ENCODE results near the gene PRRG2.
A peak's percentile ranks its signal among the peaks of the same experiment; 100 is the strongest.
"Not testable (repeated sequence)": the region's sequence is repeated elsewhere in the genome, so short reads cannot be mapped to it uniquely, and the experiment has no call there.

Gene PRRG2

GRCh38 chr19:49624967-49625910 lies 44.1 kb downstream of the PRRG2 start:
- TF ChIP-seq GATA1 (IDR thresholded peaks at IDR 0.05; ENCODE audit: low read depth, low read length) (no peak), POLR2A (IDR thresholded peaks at IDR 0.05; ENCODE audit: low read length) (no peak)
- DNase-seq, result no peak

GRCh38 chr19:49626226-49626625 lies 45.1 kb downstream of the PRRG2 start:
- no peak for TF ChIP-seq POLR2A (IDR thresholded peaks at IDR 0.05; ENCODE audit: low read length)
- no peak for TF ChIP-seq GATA1 (IDR thresholded peaks at IDR 0.05; ENCODE audit: low read depth, low read length)
- no peak for DNase-seq

- DNase-seq, result no peak
- TF ChIP-seq POLR2A (IDR thresholded peaks at IDR 0.05; ENCODE audit: low read length) (no peak), GATA1 (IDR thresholded peaks at IDR 0.05; ENCODE audit: low read depth, low read length) (no peak)
These were observed 48.5 kb downstream of the PRRG2 start for GRCh38 chr19:49629659-49630058.

GRCh38 chr19:49631014-49631588 lies 50.0 kb downstream of the PRRG2 start:
- TF ChIP-seq POLR2A (IDR thresholded peaks at IDR 0.05; ENCODE audit: low read length) (no peak), GATA1 (IDR thresholded peaks at IDR 0.05; ENCODE audit: low read depth, low read length) (no peak)
- DNase-seq, result no peak

GRCh38 chr19:49631610-49632192 lies 50.6 kb downstream of the PRRG2 start:
- TF ChIP-seq POLR2A (IDR thresholded peaks at IDR 0.05; ENCODE audit: low read length) (no peak), GATA1 (IDR thresholded peaks at IDR 0.05; ENCODE audit: low read depth, low read length) (no peak)
- DNase-seq, result no peak

GRCh38 chr19:49632576-49632975 lies 51.5 kb downstream of the PRRG2 start:
- DNase-seq, result no peak
- TF ChIP-seq GATA1 (IDR thresholded peaks at IDR 0.05; ENCODE audit: low read depth, low read length), result no peak
- no peak for TF ChIP-seq POLR2A (IDR thresholded peaks at IDR 0.05; ENCODE audit: low read length)

- not testable (repeated sequence) for DNase-seq
These were observed 52.2 kb downstream of the PRRG2 start for GRCh38 chr19:49633273-49633672.

- TF ChIP-seq POLR2A (IDR thresholded peaks at IDR 0.05; ENCODE audit: low read length) (no peak), GATA1 (IDR thresholded peaks at IDR 0.05; ENCODE audit: low read depth, low read length) (no peak)
- no peak for DNase-seq
These were observed 54.6 kb downstream of the PRRG2 start for GRCh38 chr19:49635530-49636232.

GRCh38 chr19:49636233-49636932 lies 55.3 kb downstream of the PRRG2 start:
- no peak for DNase-seq
- TF ChIP-seq POLR2A (IDR thresholded peaks at IDR 0.05; ENCODE audit: low read length), result no peak
- no peak for TF ChIP-seq GATA1 (IDR thresholded peaks at IDR 0.05; ENCODE audit: low read depth, low read length)

GRCh38 chr19:49637821-49638738 lies 57.0 kb downstream of the PRRG2 start:
- DNase-seq, result peak in 1 of 2 experiments; percentile 51
- TF ChIP-seq GATA1 (IDR thresholded peaks at IDR 0.05; ENCODE audit: low read depth, low read length), result no peak
- TF ChIP-seq POLR2A (IDR thresholded peaks at IDR 0.05; ENCODE audit: low read length), result no peak

GRCh38 chr19:49639401-49640112 lies 58.4 kb downstream of the PRRG2 start:
- TF ChIP-seq POLR2A (IDR thresholded peaks at IDR 0.05; ENCODE audit: low read length) (no peak), GATA1 (IDR thresholded peaks at IDR 0.05; ENCODE audit: low read depth, low read length) (no peak)
- DNase-seq, result no peak
